ENCODE results near the gene EDARADD. TPM values are rescaled to one million over a fixed set of nuclear protein-coding genes. Genes with fewer than 3 reads are reported as not detected.
"Not testable (repeated sequence)": the region's sequence is repeated elsewhere in the genome, so short reads cannot be mapped to it uniquely, and the experiment has no call there.

The EDARADD gene
- polyA plus RNA-seq, 3 donors from 2014 or later = 5.2 to 5.8 TPM; not detected in 1

GRCh38 chr1:236426215-236426614, 32.1 kb downstream of the EDARADD start:
- Mint-ChIP-seq H3K27me3 (ENCODE audit: low read depth in 3 of 3) (peaks cover 0 to 3% (median 2%) of the 10 kb centered on the region in 3 donors), H3K4me3 (no peak overlapping the region), H3K27ac (peak overlapping the region in 1 of 6 donors; percentile 56), H3K36me3 (peaks cover 0 to 7% (median 4%) of the 10 kb centered on the region in 3 donors), H3K4me1 (peaks cover 8 to 16% of the 10 kb centered on the region in 2 donors), H3K9me3 (no peaks in the 10 kb centered on the region)
- DNase-seq = no peak

- peak overlapping the region in 1 of 6 donors; percentile 9 for H3K27ac Mint-ChIP-seq
- no peak for DNase-seq
- peaks cover 2 to 3% (median 2%) of the 10 kb centered on the region in 3 donors for H3K27me3 Mint-ChIP-seq (ENCODE audit: low read depth in 3 of 3)
- no peak overlapping the region for H3K4me3 Mint-ChIP-seq
- peaks cover 6 to 12% of the 10 kb centered on the region in 2 donors for H3K4me1 Mint-ChIP-seq
- H3K36me3 Mint-ChIP-seq = peaks cover 0 to 9% (median 7%) of the 10 kb centered on the region in 3 donors
- no peaks in the 10 kb centered on the region for H3K9me3 Mint-ChIP-seq
Measured at GRCh38 chr1:236429715-236430274, 35.7 kb downstream of the EDARADD start.

- H3K27me3 Mint-ChIP-seq (ENCODE audit: low read depth in 3 of 3) = peaks cover 0 to 3% (median under 1%) of the 10 kb centered on the region in 3 donors
- no peak overlapping the region for H3K4me3 Mint-ChIP-seq
- H3K36me3 Mint-ChIP-seq = peaks cover 8 to 23% (median 11%) of the 10 kb centered on the region in 3 donors
- DNase-seq = no peak
- H3K27ac Mint-ChIP-seq = no peak overlapping the region
- H3K9me3 Mint-ChIP-seq = no peaks in the 10 kb centered on the region
- no peaks in the 10 kb centered on the region for H3K4me1 Mint-ChIP-seq
Measured at GRCh38 chr1:236433819-236434315, 39.8 kb downstream of the EDARADD start.

GRCh38 chr1:236438614-236439013, 44.5 kb downstream of the EDARADD start:
- DNase-seq = no peak
- Mint-ChIP-seq H3K4me1 (no peaks in the 10 kb centered on the region), H3K27ac (no peak overlapping the region), H3K9me3 (no peaks in the 10 kb centered on the region), H3K4me3 (no peak overlapping the region), H3K27me3 (ENCODE audit: low read depth in 3 of 3) (peaks cover 0 to 4% (median 0%) of the 10 kb centered on the region in 3 donors), H3K36me3 (peaks cover 4 to 23% (median 18%) of the 10 kb centered on the region in 3 donors)

DNA sequence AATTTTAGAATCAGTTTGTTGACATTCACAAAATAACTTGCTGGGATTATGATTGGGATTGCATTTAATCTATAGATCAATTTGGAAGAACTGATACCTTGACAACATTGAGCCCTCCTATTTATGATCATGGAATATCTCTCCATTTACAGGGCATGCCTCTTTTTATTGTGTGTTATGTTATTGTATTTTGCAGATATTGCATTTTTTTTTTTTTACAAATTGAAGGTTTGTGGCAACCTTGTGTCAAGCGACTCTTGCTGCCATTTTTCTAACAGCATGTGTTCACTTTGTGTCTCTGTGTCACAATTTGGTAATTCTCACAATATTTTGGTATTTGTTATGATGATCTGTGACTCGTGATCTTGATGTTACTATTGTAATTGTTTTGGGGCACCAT, 46.3 kb downstream of the EDARADD start:
- peaks cover 4 to 18% (median 18%) of the 10 kb centered on the region in 3 donors for H3K36me3 Mint-ChIP-seq
- no peak overlapping the region for H3K4me3 Mint-ChIP-seq
- no peak overlapping the region for H3K27ac Mint-ChIP-seq
- no peak for DNase-seq
- no peaks in the 10 kb centered on the region for H3K9me3 Mint-ChIP-seq
- peaks cover 0 to 5% (median 0%) of the 10 kb centered on the region in 3 donors for H3K27me3 Mint-ChIP-seq (ENCODE audit: low read depth in 3 of 3)
- H3K4me1 Mint-ChIP-seq = no peaks in the 10 kb centered on the region

- H3K27ac Mint-ChIP-seq = peak overlapping the region in 1 of 6 donors; percentile 32
- no peaks in the 10 kb centered on the region for H3K9me3 Mint-ChIP-seq
- H3K27me3 Mint-ChIP-seq (ENCODE audit: low read depth in 3 of 3) = peaks cover 0 to 2% (median 0%) of the 10 kb centered on the region in 3 donors
- peaks cover 0 to 2% of the 10 kb centered on the region in 2 donors for H3K4me1 Mint-ChIP-seq
- no peak overlapping the region for H3K4me3 Mint-ChIP-seq
- DNase-seq = no peak
- H3K36me3 Mint-ChIP-seq = peaks cover 0 to under 1% (median 0%) of the 10 kb centered on the region in 3 donors
Measured at GRCh38 chr1:236450779-236451178, 56.7 kb downstream of the EDARADD start.

GRCh38 chr1:236451796-236452373, 57.8 kb downstream of the EDARADD start:
- peak; percentile 32 to 54 (median 42) for DNase-seq

DNA sequence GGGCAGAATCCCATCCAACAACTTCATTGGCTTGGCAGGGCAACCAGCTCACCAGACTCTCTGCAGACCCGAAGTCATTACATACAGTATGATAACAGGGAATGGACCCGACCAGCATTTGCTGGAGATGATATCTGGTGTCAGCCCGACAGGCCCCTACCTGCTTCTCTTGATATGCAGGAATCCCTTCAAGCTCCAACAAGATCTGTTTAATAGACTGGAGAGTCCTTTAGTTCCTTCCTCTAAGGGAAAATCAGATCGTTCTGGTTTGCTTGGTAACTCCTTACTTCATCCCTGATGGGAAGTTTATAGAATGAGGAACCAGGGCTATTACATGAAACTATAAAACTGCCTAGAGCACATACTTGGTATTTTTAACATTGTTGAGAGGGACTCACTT, 61.2 kb downstream of the EDARADD start:
- peaks cover 0 to 2% (median 0%) of the 10 kb centered on the region in 3 donors for H3K27me3 Mint-ChIP-seq (ENCODE audit: low read depth in 3 of 3)
- no peaks in the 10 kb centered on the region for H3K9me3 Mint-ChIP-seq
- peaks cover 0 to 2% of the 10 kb centered on the region in 2 donors for H3K4me1 Mint-ChIP-seq
- H3K4me3 Mint-ChIP-seq = no peak overlapping the region
- no peak overlapping the region for H3K27ac Mint-ChIP-seq
- H3K36me3 Mint-ChIP-seq = no peaks in the 10 kb centered on the region
- no peak for DNase-seq

More at GRCh38 chr1:236451796-236452373, 57.8 kb downstream of the EDARADD start:
- Mint-ChIP-seq H3K27me3 (ENCODE audit: low read depth in 3 of 3) (peaks cover 0 to 2% (median 0%) of the 10 kb centered on the region in 3 donors), H3K27ac (peak overlapping the region in 1 of 6 donors; percentile 46), H3K9me3 (no peaks in the 10 kb centered on the region), H3K36me3 (no peaks in the 10 kb centered on the region), H3K4me3 (no peak overlapping the region), H3K4me1 (peaks cover 0 to 2% of the 10 kb centered on the region in 2 donors)

GRCh38 chr1:236457775-236458174, 63.7 kb downstream of the EDARADD start:
- H3K36me3 Mint-ChIP-seq = peaks cover 0 to 5% (median 0%) of the 10 kb centered on the region in 3 donors
- no peak for DNase-seq
- H3K27ac Mint-ChIP-seq = no peak overlapping the region
- peaks cover 0 to 2% of the 10 kb centered on the region in 2 donors for H3K4me1 Mint-ChIP-seq
- no peak overlapping the region for H3K4me3 Mint-ChIP-seq
- H3K9me3 Mint-ChIP-seq = no peaks in the 10 kb centered on the region
- H3K27me3 Mint-ChIP-seq (ENCODE audit: low read depth in 3 of 3) = peaks cover 0 to 3% (median 0%) of the 10 kb centered on the region in 3 donors

DNA sequence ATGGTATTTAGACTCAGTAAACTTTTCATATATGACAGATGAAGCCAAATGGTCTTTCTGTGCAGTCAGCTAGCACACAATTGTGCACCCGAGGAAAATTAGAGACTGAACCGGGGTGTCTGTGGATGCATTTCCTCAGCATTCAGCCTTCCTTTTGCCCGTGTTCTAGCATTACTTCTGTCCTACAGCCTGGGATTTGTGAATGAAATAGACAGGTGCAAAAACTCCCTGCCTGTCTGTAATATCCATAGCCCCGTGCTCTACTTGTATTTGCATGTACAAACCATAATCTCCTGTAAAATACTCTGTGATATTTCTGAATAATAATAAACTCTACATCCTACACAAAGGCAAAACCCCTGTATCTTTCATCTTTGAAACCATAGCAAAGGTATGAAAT, 64.9 kb downstream of the EDARADD start:
- DNase-seq = no peak
- peak overlapping the region in 1 of 6 donors; percentile 1 for H3K27ac Mint-ChIP-seq
- peaks cover 0 to 2% of the 10 kb centered on the region in 2 donors for H3K4me1 Mint-ChIP-seq
- no peak overlapping the region for H3K4me3 Mint-ChIP-seq
- H3K9me3 Mint-ChIP-seq = no peaks in the 10 kb centered on the region
- H3K36me3 Mint-ChIP-seq = peaks cover 0 to 5% (median 0%) of the 10 kb centered on the region in 3 donors
- H3K27me3 Mint-ChIP-seq (ENCODE audit: low read depth in 3 of 3) = peaks cover 0 to 3% (median 0%) of the 10 kb centered on the region in 3 donors

GRCh38 chr1:236460103-236460502, 66.0 kb downstream of the EDARADD start:
- H3K9me3 Mint-ChIP-seq = no peaks in the 10 kb centered on the region
- peaks cover 5 to 11% (median 6%) of the 10 kb centered on the region in 3 donors for H3K36me3 Mint-ChIP-seq
- peaks cover 0 to 4% (median 3%) of the 10 kb centered on the region in 3 donors for H3K27me3 Mint-ChIP-seq (ENCODE audit: low read depth in 3 of 3)
- no peak overlapping the region for H3K27ac Mint-ChIP-seq
- peaks cover 5% of the 10 kb centered on the region in 2 donors for H3K4me1 Mint-ChIP-seq
- no peak for DNase-seq
- H3K4me3 Mint-ChIP-seq = no peak overlapping the region

DNA sequence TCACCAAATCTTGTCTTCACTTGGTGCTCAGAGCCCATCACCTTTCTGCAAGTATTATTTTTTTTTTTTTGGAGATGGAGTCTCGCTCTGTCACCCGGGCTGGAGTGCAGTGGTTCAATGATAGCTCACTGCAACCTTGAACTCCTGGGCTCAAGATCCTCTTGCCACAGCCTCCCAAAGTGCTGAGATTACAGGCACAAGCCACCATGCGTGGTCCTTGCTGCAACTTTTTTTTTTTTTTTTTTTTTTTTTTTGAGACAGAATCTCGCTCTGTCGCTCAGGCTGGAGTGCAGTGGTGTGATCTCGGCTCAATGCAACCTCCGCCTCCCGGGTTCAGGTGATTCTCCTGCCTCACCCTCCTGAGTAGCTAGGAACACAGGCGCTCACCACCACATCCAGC, 70.1 kb downstream of the EDARADD start:
- not testable (repeated sequence) for H3K27me3 Mint-ChIP-seq (ENCODE audit: low read depth in 3 of 3); H3K9me3 Mint-ChIP-seq; H3K27ac Mint-ChIP-seq; DNase-seq; H3K4me3 Mint-ChIP-seq
- peaks cover 9 to 17% (median 10%) of the 10 kb centered on the region in 3 donors for H3K36me3 Mint-ChIP-seq
- H3K4me1 Mint-ChIP-seq = peaks cover 16 to 20% of the 10 kb centered on the region in 2 donors

DNA sequence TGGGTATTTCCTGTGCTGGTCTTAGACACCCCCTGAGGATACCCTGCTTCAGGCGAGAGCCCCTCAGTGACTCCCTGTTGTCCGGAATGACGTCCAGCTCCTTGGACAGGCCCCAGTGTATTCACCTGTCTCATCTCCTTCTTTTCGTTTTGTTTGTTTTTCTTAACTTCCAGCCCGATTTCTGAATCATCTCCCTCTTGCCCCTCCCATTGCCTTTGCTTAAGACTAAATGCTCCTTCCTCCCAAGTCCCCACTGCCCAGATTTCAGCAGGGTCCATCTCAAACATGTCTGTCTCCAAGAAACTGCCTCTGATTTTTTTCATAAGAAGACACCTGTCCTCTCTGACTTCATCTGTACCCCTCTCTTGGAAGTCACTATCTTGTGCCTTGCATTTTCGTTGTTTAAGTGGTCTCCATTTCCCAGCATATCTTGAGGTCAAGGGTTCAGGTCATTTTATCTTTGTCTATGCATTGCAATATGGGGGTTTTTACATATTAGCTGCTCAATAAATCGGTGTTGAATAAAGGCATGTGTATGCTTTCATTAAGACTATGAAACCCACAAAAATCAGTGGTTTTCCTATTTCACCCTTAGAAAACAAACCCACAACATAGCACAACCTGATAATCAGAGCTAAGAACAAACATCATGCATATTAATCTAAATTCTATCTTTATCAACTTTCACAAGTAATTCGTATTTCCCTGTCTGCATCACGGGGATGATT, 71.3 kb downstream of the EDARADD start:
- H3K9me3 Mint-ChIP-seq = no peaks in the 10 kb centered on the region
- peaks cover 16 to 20% of the 10 kb centered on the region in 2 donors for H3K4me1 Mint-ChIP-seq
- H3K4me3 Mint-ChIP-seq = peak overlapping the region in 3 of 5 donors; percentile 10 to 52 (median 31)
- DNase-seq = no peak
- peak overlapping the region in 2 of 6 donors; percentile 26 to 40 for H3K27ac Mint-ChIP-seq
- H3K27me3 Mint-ChIP-seq (ENCODE audit: low read depth in 3 of 3) = peaks cover 0 to 6% (median 4%) of the 10 kb centered on the region in 3 donors
- H3K36me3 Mint-ChIP-seq = peaks cover 9 to 17% (median 10%) of the 10 kb centered on the region in 3 donors

Data from immature natural killer cell (primary cell).